Measurements from ENCODE around the gene G6PC1.

The G6PC1 gene

GRCh38 chr17:42928714-42929496, 28.3 kb downstream of the G6PC1 start:
- peak; percentile 57 for TF ChIP-seq CTCF (IDR thresholded peaks at IDR 0.05; ENCODE audit: insufficient read depth, low read depth, low read length, missing control alignments)
- H3K4me3 ChIP-seq (ENCODE audit: low read length), result no peak overlapping the region
- DNase-seq (ENCODE audit: low read depth), result peak; percentile 73

DNA sequence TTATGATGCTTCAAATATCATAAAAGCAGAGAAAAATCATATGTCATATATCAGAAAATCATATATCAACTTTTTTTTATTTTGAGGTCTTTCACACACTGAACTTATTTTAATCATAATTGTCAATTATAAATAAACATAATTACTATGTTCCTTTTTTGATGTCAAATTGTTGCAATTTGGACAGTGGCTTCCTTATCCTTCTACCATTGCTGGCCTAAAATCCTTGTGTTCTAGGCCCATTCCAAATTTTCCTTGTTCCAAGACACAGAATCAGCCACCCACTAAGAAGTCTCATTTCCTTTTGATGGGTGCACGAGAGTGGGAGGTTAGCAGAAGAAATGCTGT, 28.9 kb downstream of the G6PC1 start:
- no peak overlapping the region for H3K4me3 ChIP-seq (ENCODE audit: low read length)
- TF ChIP-seq CTCF (IDR thresholded peaks at IDR 0.05; ENCODE audit: insufficient read depth, low read depth, low read length, missing control alignments), result no peak
- DNase-seq (ENCODE audit: low read depth), result no peak

- peak; percentile 59 for DNase-seq (ENCODE audit: low read depth)
Observed at GRCh38 chr17:42937712-42938596, 37.4 kb downstream of the G6PC1 start.

GRCh38 chr17:42944211-42944610, 43.6 kb downstream of the G6PC1 start:
- H3K4me3 ChIP-seq (ENCODE audit: low read length), result no peak overlapping the region
- no peak for DNase-seq (ENCODE audit: low read depth)
- TF ChIP-seq CTCF (IDR thresholded peaks at IDR 0.05; ENCODE audit: insufficient read depth, low read depth, low read length, missing control alignments), result no peak

More at GRCh38 chr17:42937712-42938596, 37.4 kb downstream of the G6PC1 start:
- peak; percentile 70 for TF ChIP-seq CTCF (IDR thresholded peaks at IDR 0.05; ENCODE audit: insufficient read depth, low read depth, low read length, missing control alignments)
- H3K4me3 ChIP-seq (ENCODE audit: low read length), result no peak overlapping the region

- DNase-seq (ENCODE audit: low read depth), result no peak
- no peak overlapping the region for H3K4me3 ChIP-seq (ENCODE audit: low read length)
- no peak for TF ChIP-seq CTCF (IDR thresholded peaks at IDR 0.05; ENCODE audit: insufficient read depth, low read depth, low read length, missing control alignments)
Observed at GRCh38 chr17:42946812-42947211, 46.2 kb downstream of the G6PC1 start.

- TF ChIP-seq CTCF (IDR thresholded peaks at IDR 0.05; ENCODE audit: insufficient read depth, low read depth, low read length, missing control alignments), result no peak
- no peak for DNase-seq (ENCODE audit: low read depth)
- H3K4me3 ChIP-seq (ENCODE audit: low read length), result no peak overlapping the region
Observed at GRCh38 chr17:42950044-42950783, 49.6 kb downstream of the G6PC1 start.
